B cell (primary cell): Measurements from ENCODE around the gene STK17B. TPM values are rescaled to one million over a fixed set of nuclear protein-coding genes. Genes with fewer than 3 reads are reported as not detected.
"Not testable (repeated sequence)": the region's sequence is repeated elsewhere in the genome, so short reads cannot be mapped to it uniquely, and the experiment has no call there.

Experiments used
- ATAC-seq: fragments of 200-7000 bp; cut with Tn5 transposase; one replicate; pipeline ENCODE4 v1.10.0; 2021; ENCODE audit warnings: low read depth, mild to moderate bottlenecking, moderate number of reproducible peaks, moderate library complexity
- CTCF ChIA-PET: fragments of 350-600 bp; sonication (Branson Sonifier 250); formaldehyde crosslinking; loops from one replicate; lab custom pipeline; 2021; ENCODE audit warnings: antibody characterized with exemption, inconsistent platforms; lab: Charles Lee
- POLR2A ChIA-PET: fragments of 350-600 bp; sonication (Branson Sonifier 250); formaldehyde crosslinking; loops from one replicate; lab custom pipeline; 2021; ENCODE audit warnings: antibody characterized with exemption; lab: Charles Lee
- DNase-seq: peaks from one replicate; pipeline ENCODE4 v3.0.0; 2013
- H2AFZ ChIP-seq: 2 replicates; pipeline ENCODE4 v1.6.1; 2012; ENCODE audit warnings: mild to moderate bottlenecking, low read depth, low read length; ENCODE audit not compliant: insufficient read depth, poor library complexity, severe bottlenecking
- H3K27ac ChIP-seq, 2 donors: 1 replicate in 1 of 2; 2 replicates in 1 of 2; pipeline ENCODE4 v1.5.1; 2012 to 2013; ENCODE audit warnings: low read length in 2 of 2, mild to moderate bottlenecking in 2 of 2, moderate library complexity in 1 of 2
- H3K27me3 ChIP-seq, 4 experiments: fragments of 200-600 bp in 1 of 4; sonication (generic) in 1 of 4; replicated peaks in 1 of 4; 1 replicate in 2 of 4; 2 replicates in 2 of 4; pipeline versions ENCODE4 v1.6.1 to v1.7.0; 2013 to 2016; ENCODE audit warnings: low read length in 3 of 4, mild to moderate bottlenecking in 2 of 4, mixed read lengths in 1 of 4, moderate library complexity in 1 of 4; ENCODE audit not compliant: insufficient read depth in 4 of 4, control insufficient read depth in 3 of 4; ENCODE audit errors: control extremely low read depth in 1 of 4
- H3K36me3 ChIP-seq, 2 experiments: replicated peaks in 1 of 2; 1 replicate in 1 of 2; 2 replicates in 1 of 2; pipeline versions ENCODE4 v1.6.1 to v1.7.1; 2013; ENCODE audit warnings: low read length in 1 of 2; ENCODE audit not compliant: insufficient read depth in 2 of 2, control insufficient read depth in 1 of 2; ENCODE audit errors: control extremely low read depth in 1 of 2, extremely low read depth in 1 of 2
- H3K4me1 ChIP-seq, 2 donors: fragments of 200-600 bp in 1 of 2; sonication (generic) in 1 of 2; 1 replicate in 1 of 2; 2 replicates in 1 of 2; pipeline versions ENCODE4 v1.5.1 to v1.6.1; 2013 to 2017; ENCODE audit warnings: low read length in 2 of 2; ENCODE audit not compliant: control insufficient read depth in 2 of 2, insufficient read depth in 2 of 2
- H3K4me2 ChIP-seq: replicated peaks from 2 replicates; pipeline ENCODE3; 2012; ENCODE audit warnings: mild to moderate bottlenecking, low read depth, low read length; ENCODE audit not compliant: poor library complexity, severe bottlenecking
- H3K4me3 ChIP-seq, 5 experiments: fragments of 200-600 bp in 1 of 5; sonication (generic) in 1 of 5; 1 replicate in 3 of 5; 2 replicates in 2 of 5; pipeline versions ENCODE4 v1.5.1 to v1.7.0; 2011 to 2016; ENCODE audit warnings: low read length in 4 of 5, mild to moderate bottlenecking in 4 of 5, low read depth in 2 of 5, control low read depth in 1 of 5, moderate library complexity in 1 of 5; ENCODE audit not compliant: insufficient read depth in 1 of 5; ENCODE audit errors: control extremely low read depth in 1 of 5, extremely low read depth in 1 of 5
- H3K79me2 ChIP-seq: fragments of 200-600 bp; sonication (generic); one replicate; pipeline ENCODE4 v1.6.0; 2016; ENCODE audit warnings: low read length; ENCODE audit not compliant: control insufficient read depth, insufficient read depth
- H3K9ac ChIP-seq: fragments of 200-600 bp; sonication (generic); 2 replicates; pipeline ENCODE4 v1.6.1; 2017; ENCODE audit warnings: mild to moderate bottlenecking, low read length, moderate library complexity
- H3K9me3 ChIP-seq, 3 donors: one replicate each; pipeline versions ENCODE4 v1.6.1 to v1.7.1; 2013; ENCODE audit warnings: low read length in 2 of 3; ENCODE audit not compliant: control insufficient read depth in 2 of 3, insufficient read depth in 1 of 3; ENCODE audit errors: control extremely low read depth in 1 of 3
- H4K20me1 ChIP-seq: 2 replicates; pipeline ENCODE4 v1.6.0; 2012; ENCODE audit warnings: mild to moderate bottlenecking, low read length; ENCODE audit not compliant: insufficient read depth, control insufficient read depth, poor library complexity, severe bottlenecking
- H3K27ac Mint-ChIP-seq: one replicate; pipeline ENCODE4 v1.8.0; 2021; ENCODE audit warnings: mixed read lengths
- H3K27me3 Mint-ChIP-seq: one replicate; pipeline ENCODE4 v1.8.0; 2021; ENCODE audit warnings: mixed read lengths
- H3K4me1 Mint-ChIP-seq: one replicate; pipeline ENCODE4 v1.8.0; 2021; ENCODE audit warnings: mixed read lengths
- H3K4me3 Mint-ChIP-seq: one replicate; pipeline ENCODE4 v1.8.0; 2021; ENCODE audit warnings: mixed read lengths
- H3K9me3 Mint-ChIP-seq: one replicate; pipeline ENCODE4 v1.8.0; 2022; ENCODE audit warnings: mixed read lengths; ENCODE audit not compliant: insufficient read depth
- EZH2 ChIP-seq: IDR thresholded peaks from 2 replicates; pipeline ENCODE4 v1.6.1; 2012; ENCODE audit warnings: borderline replicate concordance, low read depth, mild to moderate bottlenecking, moderate library complexity, low read length; ENCODE audit not compliant: insufficient read depth, poor library complexity, severe bottlenecking
- WGBS: methylation state at CpG from one replicate; pipeline ENCODE4 v1.1.5; 2013; ENCODE audit warnings: missing lambda C conversion rate; ENCODE audit not compliant: insufficient coverage; 5-methylcytosine and 5-hydroxymethylcytosine counted together
- intact Hi-C: fragments of 100-400 bp; cut with micrococcal nuclease; formaldehyde crosslinking; loops from one replicate; pipeline ENCODE4 v1.10.0; 2022
- polyA plus RNA-seq: library from polyadenylated mRNA; depleted of rRNA; stranded (reverse); fragments of >200 nt; gene quantifications from 2 replicates; pipeline ENCODE4 v1.2.3, GENCODE V29; 2012
- total RNA-seq, 2 donors: library from RNA; stranded (reverse); fragments of 120-200 nt in 1 of 2; gene quantifications; 1 replicate in 1 of 2; 2 replicates in 1 of 2; pipeline versions ENCODE4 v1.2.3 to v1.2.4, GENCODE V29; 2013 to 2022
- TF ChIP-seq, protein P1 (sequence below): fragments of 200-600 bp; IDR thresholded peaks from one replicate; pipeline ENCODE4 v1.8.0; 2022; ENCODE audit warnings: antibody characterized with exemption, mild to moderate bottlenecking

STK17B gene
- total and polyA plus RNA-seq, 2 donors (not counting 1 experiment from before 2014, with no cell fraction given): 120 to 249 TPM

DNA sequence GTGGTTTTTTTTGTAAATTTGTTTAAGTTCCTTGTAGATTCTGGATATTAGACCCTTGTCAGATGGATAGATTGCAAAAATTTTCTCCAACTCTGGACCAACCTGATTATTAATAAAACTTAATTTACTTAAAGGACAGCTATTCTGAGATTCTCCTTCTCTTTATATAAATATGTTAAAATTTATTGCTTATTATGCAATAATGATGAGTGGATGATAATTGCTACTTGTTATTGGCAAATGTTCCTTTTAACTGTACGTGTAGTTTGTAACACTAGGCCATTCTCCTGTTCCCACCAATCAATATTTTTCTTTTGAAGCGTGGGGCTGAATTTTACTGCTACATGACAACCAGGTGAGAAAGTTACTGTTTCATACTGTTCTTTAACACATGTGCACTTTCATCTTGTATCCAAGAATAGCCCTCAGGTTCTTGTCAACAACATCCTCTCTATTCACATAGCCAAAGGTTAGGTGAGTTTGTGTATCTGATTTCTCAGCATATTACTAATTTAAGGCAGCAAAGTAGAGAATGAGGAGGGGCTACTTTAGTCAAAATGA is 16.6 kb upstream of the STK17B start:
- H3K4me3 ChIP-seq: no peak overlapping the region
- DNase-seq (no peak), ATAC-seq (no peak)
- H3K9ac ChIP-seq: no peak overlapping the region
- no peaks in the 10 kb centered on the region for H3K9me3 Mint-ChIP-seq
- H3K4me1 Mint-ChIP-seq: peaks cover 39% of the 10 kb centered on the region
- CTCF ChIA-PET: no interaction called here
- no peaks in the 10 kb centered on the region for H3K9me3 ChIP-seq
- H3K4me1 ChIP-seq: peaks cover 22 to 26% of the 10 kb centered on the region in 2 donors
- no peak for TF ChIP-seq EZH2
- TF ChIP-seq, protein P1, sequence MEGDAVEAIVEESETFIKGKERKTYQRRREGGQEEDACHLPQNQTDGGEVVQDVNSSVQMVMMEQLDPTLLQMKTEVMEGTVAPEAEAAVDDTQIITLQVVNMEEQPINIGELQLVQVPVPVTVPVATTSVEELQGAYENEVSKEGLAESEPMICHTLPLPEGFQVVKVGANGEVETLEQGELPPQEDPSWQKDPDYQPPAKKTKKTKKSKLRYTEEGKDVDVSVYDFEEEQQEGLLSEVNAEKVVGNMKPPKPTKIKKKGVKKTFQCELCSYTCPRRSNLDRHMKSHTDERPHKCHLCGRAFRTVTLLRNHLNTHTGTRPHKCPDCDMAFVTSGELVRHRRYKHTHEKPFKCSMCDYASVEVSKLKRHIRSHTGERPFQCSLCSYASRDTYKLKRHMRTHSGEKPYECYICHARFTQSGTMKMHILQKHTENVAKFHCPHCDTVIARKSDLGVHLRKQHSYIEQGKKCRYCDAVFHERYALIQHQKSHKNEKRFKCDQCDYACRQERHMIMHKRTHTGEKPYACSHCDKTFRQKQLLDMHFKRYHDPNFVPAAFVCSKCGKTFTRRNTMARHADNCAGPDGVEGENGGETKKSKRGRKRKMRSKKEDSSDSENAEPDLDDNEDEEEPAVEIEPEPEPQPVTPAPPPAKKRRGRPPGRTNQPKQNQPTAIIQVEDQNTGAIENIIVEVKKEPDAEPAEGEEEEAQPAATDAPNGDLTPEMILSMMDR: no peak
- no peaks in the 10 kb centered on the region for H3K27me3 Mint-ChIP-seq
- no peak overlapping the region for H2AFZ ChIP-seq
- H3K27ac Mint-ChIP-seq: no peak overlapping the region
- no peaks in the 10 kb centered on the region for H4K20me1 ChIP-seq
- POLR2A ChIA-PET: no interaction called here
- no peak overlapping the region for H3K4me3 Mint-ChIP-seq
- H3K27ac ChIP-seq: no peak overlapping the region
- H3K36me3 ChIP-seq: no peaks in the 10 kb centered on the region
- intact Hi-C loops: no loop called here
- no peaks in the 10 kb centered on the region for H3K79me2 ChIP-seq
- no peak overlapping the region for H3K4me2 ChIP-seq
- no peaks in the 10 kb centered on the region for H3K27me3 ChIP-seq
- 100% methylated on average over 1 of the region's 2 CpGs for WGBS

DNA sequence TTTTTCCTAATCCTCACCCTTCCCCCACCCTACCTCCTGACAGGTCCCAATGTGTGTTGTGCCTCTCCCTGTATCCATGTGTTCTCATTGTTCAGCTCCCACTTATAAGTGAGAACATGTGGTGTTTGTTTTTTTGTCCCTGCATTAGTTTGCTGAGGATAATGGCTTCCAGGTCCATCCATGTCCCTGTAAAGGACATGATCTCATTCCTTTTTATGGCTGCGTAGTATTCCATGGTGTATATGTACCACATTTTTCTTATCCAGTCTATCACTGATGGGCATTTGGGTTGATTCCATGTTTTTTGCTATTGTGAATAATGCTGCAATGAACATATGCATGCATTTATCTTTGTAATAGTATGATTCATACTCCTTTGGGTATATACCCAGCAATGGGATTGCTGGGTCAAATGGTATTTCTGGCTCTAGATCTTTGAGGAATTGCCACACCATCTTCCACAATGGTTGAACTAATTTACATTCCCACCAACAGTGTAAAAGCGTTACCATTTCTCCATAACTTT is 15.9 kb upstream of the STK17B start:
- DNase-seq, H3K4me3 Mint-ChIP-seq, H3K4me3 ChIP-seq, H4K20me1 ChIP-seq, H3K9ac ChIP-seq, H3K27ac ChIP-seq, H3K79me2 ChIP-seq, H3K4me2 ChIP-seq, H3K9me3 Mint-ChIP-seq, H3K27me3 ChIP-seq, H2AFZ ChIP-seq, intact Hi-C loops, H3K27ac Mint-ChIP-seq, H3K27me3 Mint-ChIP-seq, H3K36me3 ChIP-seq, H3K9me3 ChIP-seq, ATAC-seq, CTCF ChIA-PET: not testable (repeated sequence)
- peaks cover 30 to 33% of the 10 kb centered on the region in 2 donors for H3K4me1 ChIP-seq
- H3K4me1 Mint-ChIP-seq: peaks cover 46% of the 10 kb centered on the region
- WGBS: no CpG with 5 or more reads among the region's 2 CpGs
- POLR2A ChIA-PET: interaction anchor here (0.6 kb wide), 1 partner anchor 944 kb away, joined by 3 read pairs; no protein-coding TSS in a partner anchor
